ENCODE results near the gene UFSP2.
"Not testable (repeated sequence)": the region's sequence is repeated elsewhere in the genome, so short reads cannot be mapped to it uniquely, and the experiment has no call there.

The UFSP2 gene

GRCh38 chr4:185381288-185382196, 44.2 kb downstream of the UFSP2 start:
- no peak for DNase-seq

- no peak for DNase-seq
Observed at GRCh38 chr4:185380320-185380719, 45.4 kb downstream of the UFSP2 start.

- DNase-seq: no peak
Observed at GRCh38 chr4:185379326-185380295, 46.2 kb downstream of the UFSP2 start.

GRCh38 chr4:185378264-185378663, 47.5 kb downstream of the UFSP2 start:
- no peak for DNase-seq

GRCh38 chr4:185374573-185374972, 51.2 kb downstream of the UFSP2 start:
- DNase-seq: no peak

- no peak for DNase-seq
Observed at GRCh38 chr4:185374027-185374426, 51.7 kb downstream of the UFSP2 start.

GRCh38 chr4:185371702-185372101, 54.1 kb downstream of the UFSP2 start:
- no peak for DNase-seq

- DNase-seq: no peak
Observed at GRCh38 chr4:185370268-185370949, 55.4 kb downstream of the UFSP2 start.

- no peak for DNase-seq
Observed at GRCh38 chr4:185369731-185370130, 56.0 kb downstream of the UFSP2 start.

- DNase-seq: no peak
Observed at GRCh38 chr4:185364886-185365285, 60.9 kb downstream of the UFSP2 start.

- DNase-seq: no peak
Observed at GRCh38 chr4:185363251-185363650, 62.5 kb downstream of the UFSP2 start.

GRCh38 chr4:185362570-185362969, 63.2 kb downstream of the UFSP2 start:
- not testable (repeated sequence) for DNase-seq

GRCh38 chr4:185361872-185362271, 63.9 kb downstream of the UFSP2 start:
- no peak for DNase-seq

- no peak for DNase-seq
Observed at GRCh38 chr4:185359767-185360446, 65.9 kb downstream of the UFSP2 start.

GRCh38 chr4:185358959-185359358, 66.8 kb downstream of the UFSP2 start:
- DNase-seq: no peak

- DNase-seq: no peak
Observed at GRCh38 chr4:185358514-185358913, 67.2 kb downstream of the UFSP2 start.

GRCh38 chr4:185357733-185358440, 67.9 kb downstream of the UFSP2 start:
- DNase-seq: no peak

- DNase-seq: no peak
Observed at GRCh38 chr4:185357211-185357610, 68.6 kb downstream of the UFSP2 start.

- DNase-seq: no peak
Observed at GRCh38 chr4:185352741-185353140, 73.0 kb downstream of the UFSP2 start.

GRCh38 chr4:185352202-185352601, 73.6 kb downstream of the UFSP2 start:
- DNase-seq: no peak

- no peak for DNase-seq
Observed at GRCh38 chr4:185351691-185352090, 74.1 kb downstream of the UFSP2 start.

All from NCI-H1092 treated with DMSO at 0.1 percent for 48 hours (cell line).